HG03025 (cell line): ENCODE results near the gene LDB2.

Source experiments
- ATAC-seq: cut with Tn5 transposase; IDR thresholded peaks from one replicate; pipeline ENCODE4 v1.9.1; 2021; ENCODE audit warnings: mild to moderate bottlenecking, moderate library complexity; ENCODE audit not compliant: unreplicated experiment, low FRiP score

Gene LDB2

GRCh38 chr4:16608611-16609125 is 289.8 kb downstream of the LDB2 start:
- ATAC-seq: no peak

GRCh38 chr4:16608123-16608522 is 290.3 kb downstream of the LDB2 start:
- no peak for ATAC-seq

GRCh38 chr4:16607241-16608066 is 291.0 kb downstream of the LDB2 start:
- ATAC-seq: no peak

GRCh38 chr4:16606691-16607090 is 291.8 kb downstream of the LDB2 start:
- ATAC-seq: no peak

- ATAC-seq: no peak
Measured at GRCh38 chr4:16603178-16603577, 295.3 kb downstream of the LDB2 start.

- no peak for ATAC-seq
Measured at GRCh38 chr4:16598597-16599206, 299.7 kb downstream of the LDB2 start.

- no peak for ATAC-seq
Measured at GRCh38 chr4:16597845-16598596, 300.4 kb downstream of the LDB2 start.

- no peak for ATAC-seq
Measured at GRCh38 chr4:16597443-16597842, 301.0 kb downstream of the LDB2 start.

GRCh38 chr4:16596267-16596666 is 302.2 kb downstream of the LDB2 start:
- ATAC-seq: no peak

GRCh38 chr4:16594128-16594527 is 304.3 kb downstream of the LDB2 start:
- ATAC-seq: no peak

- ATAC-seq: no peak
Measured at GRCh38 chr4:16593386-16593785, 305.1 kb downstream of the LDB2 start.

GRCh38 chr4:16591272-16591826 is 307.1 kb downstream of the LDB2 start:
- no peak for ATAC-seq

GRCh38 chr4:16590797-16591196 is 307.6 kb downstream of the LDB2 start:
- no peak for ATAC-seq

- ATAC-seq: no peak
Measured at GRCh38 chr4:16588651-16589050, 309.8 kb downstream of the LDB2 start.

GRCh38 chr4:16588149-16588548 is 310.3 kb downstream of the LDB2 start:
- ATAC-seq: no peak

- no peak for ATAC-seq
Measured at GRCh38 chr4:16585053-16585452, 313.4 kb downstream of the LDB2 start.

- no peak for ATAC-seq
Measured at GRCh38 chr4:16583764-16584163, 314.7 kb downstream of the LDB2 start.

- ATAC-seq: no peak
Measured at GRCh38 chr4:16582526-16582925, 315.9 kb downstream of the LDB2 start.

GRCh38 chr4:16582036-16582435 is 316.4 kb downstream of the LDB2 start:
- ATAC-seq: no peak

GRCh38 chr4:16581117-16581516 is 317.3 kb downstream of the LDB2 start:
- ATAC-seq: no peak

- ATAC-seq: no peak
Measured at GRCh38 chr4:16580514-16580913, 317.9 kb downstream of the LDB2 start.
